ENCODE data around the gene SHMT2. TPM values are rescaled to one million over a fixed set of nuclear protein-coding genes. Genes with fewer than 3 reads are reported as not detected.

The SHMT2 gene
- total RNA-seq, 2 donors from 2014 or later = 31.1 to 39.6 TPM

DNA sequence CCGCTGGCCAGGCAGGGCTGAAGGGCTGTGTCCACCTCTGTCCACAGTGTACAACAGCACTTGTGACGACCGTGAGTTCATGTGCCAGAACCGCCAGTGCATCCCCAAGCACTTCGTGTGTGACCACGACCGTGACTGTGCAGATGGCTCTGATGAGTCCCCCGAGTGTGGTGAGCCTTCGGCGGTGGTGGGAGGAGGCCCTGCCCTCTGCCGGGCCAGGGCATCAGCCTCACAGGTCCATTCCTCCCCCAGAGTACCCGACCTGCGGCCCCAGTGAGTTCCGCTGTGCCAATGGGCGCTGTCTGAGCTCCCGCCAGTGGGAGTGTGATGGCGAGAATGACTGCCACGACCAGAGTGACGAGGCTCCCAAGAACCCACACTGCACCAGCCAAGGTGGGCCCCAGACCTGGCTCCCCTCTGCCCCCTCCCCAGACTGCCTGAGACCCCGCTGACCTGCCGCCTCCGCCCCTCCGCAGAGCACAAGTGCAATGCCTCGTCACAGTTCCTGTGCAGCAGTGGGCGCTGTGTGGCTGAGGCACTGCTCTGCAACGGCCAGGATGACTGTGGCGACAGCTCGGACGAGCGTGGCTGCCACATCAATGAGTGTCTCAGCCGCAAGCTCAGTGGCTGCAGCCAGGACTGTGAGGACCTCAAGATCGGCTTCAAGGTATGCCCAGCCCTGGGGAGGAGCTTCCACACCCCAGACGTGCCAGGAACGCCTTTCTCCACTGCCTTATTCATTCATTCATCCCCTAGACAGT, 33.7 kb upstream of the SHMT2 start:
- intact Hi-C loops (cut with DNase I) = no loop called here
- DNase-seq = no peak
- no peak for ATAC-seq

DNA sequence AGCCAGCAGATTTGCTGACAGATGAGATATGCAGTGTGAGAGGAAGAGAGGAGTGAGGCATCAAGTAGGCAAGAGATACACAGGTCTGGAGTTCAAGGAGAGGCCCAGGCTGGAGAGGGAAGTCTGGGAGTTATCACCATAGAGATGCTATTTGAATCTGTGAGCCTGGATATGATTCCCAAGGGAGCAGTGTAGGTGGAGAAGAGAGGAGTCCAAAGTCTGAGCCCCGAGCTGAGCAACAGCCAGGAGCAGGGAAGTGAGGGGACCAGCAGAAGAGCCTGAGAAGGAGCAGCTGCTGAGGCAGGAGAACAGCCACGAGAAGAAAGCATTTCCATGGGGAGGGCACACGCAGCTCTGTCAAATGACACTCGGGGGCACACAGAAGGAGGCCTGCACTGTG, 33.1 kb upstream of the SHMT2 start:
- no peak for ATAC-seq
- intact Hi-C loops (cut with DNase I) = no loop called here
- no peak for DNase-seq

DNA sequence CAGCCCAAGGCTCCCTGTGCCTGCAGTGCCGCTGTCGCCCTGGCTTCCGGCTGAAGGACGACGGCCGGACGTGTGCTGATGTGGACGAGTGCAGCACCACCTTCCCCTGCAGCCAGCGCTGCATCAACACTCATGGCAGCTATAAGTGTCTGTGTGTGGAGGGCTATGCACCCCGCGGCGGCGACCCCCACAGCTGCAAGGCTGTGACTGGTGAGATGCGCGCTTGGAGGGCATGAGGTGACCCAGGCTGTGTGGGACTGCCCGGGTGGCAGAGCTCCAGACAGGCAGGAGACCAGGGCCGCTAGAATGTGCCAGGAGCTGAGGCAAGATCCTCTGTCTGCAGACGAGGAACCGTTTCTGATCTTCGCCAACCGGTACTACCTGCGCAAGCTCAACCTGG, 32.6 kb upstream of the SHMT2 start:
- ATAC-seq (no peak), DNase-seq (no peak)
- intact Hi-C loops (cut with DNase I) = no loop called here

DNA sequence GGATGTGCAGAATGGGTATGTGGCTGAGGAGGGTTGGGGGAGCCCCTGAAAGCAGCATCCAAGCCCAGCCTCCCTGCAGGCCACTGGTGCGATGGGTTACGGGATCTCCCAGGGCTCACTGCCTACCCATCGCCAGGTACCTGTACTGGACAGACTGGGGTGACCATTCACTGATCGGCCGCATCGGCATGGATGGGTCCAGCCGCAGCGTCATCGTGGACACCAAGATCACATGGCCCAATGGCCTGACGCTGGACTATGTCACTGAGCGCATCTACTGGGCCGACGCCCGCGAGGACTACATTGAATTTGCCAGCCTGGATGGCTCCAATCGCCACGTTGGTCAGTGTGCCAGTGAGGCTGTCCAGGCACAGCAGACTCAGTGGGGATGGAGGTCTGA, 31.2 kb upstream of the SHMT2 start:
- ATAC-seq (no peak), DNase-seq (no peak)
- intact Hi-C loops (cut with DNase I) = no loop called here

DNA sequence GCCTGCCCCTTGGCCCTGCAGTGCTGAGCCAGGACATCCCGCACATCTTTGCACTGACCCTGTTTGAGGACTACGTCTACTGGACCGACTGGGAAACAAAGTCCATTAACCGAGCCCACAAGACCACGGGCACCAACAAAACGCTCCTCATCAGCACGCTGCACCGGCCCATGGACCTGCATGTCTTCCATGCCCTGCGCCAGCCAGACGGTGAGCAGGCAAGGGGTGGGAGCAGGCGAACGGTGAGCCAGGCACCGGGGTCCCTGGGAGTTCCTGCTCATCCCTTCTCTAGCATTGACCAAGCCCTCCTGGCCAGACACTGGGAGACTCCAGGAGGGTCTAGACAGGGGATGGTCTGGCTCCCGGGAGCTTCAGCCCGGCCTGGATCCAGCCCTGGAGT, 30.3 kb upstream of the SHMT2 start:
- intact Hi-C loops (cut with DNase I) = no loop called here
- ATAC-seq (no peak), DNase-seq (no peak)

DNA sequence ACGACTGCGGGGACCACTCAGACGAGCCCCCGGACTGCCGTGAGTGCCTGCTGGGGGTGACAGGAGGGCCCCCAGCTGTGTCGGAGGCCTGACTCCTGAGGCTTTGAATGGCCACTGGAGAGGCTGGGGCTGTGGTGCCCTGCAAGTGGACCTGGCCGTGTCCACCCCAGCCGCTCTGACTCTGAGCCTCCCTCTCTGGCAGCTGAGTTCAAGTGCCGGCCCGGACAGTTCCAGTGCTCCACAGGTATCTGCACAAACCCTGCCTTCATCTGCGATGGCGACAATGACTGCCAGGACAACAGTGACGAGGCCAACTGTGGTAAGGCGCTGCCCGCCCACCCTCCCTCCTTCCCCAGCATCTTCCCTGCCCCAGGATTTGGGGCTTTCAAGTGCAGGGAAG, 29.0 kb upstream of the SHMT2 start:
- no peak for DNase-seq
- no peak for ATAC-seq
- intact Hi-C loops (cut with DNase I) = no loop called here

DNA sequence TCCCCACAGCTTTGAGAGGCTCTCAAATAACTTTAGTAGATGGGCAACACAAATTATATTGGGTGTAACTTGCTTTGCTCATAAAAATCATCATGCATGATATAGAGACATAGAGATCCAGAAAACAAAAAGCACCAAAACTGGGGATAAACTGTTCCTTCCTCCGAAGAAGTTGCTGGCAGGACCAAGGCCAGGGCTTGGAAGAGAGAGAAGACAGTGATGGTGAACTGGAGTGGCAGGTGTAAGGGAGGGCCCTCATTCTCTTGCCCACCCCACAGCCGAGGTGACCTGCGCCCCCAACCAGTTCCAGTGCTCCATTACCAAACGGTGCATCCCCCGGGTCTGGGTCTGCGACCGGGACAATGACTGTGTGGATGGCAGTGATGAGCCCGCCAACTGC, 28.3 kb upstream of the SHMT2 start:
- intact Hi-C loops (cut with DNase I) = no loop called here
- ATAC-seq (no peak), DNase-seq (no peak)

DNA sequence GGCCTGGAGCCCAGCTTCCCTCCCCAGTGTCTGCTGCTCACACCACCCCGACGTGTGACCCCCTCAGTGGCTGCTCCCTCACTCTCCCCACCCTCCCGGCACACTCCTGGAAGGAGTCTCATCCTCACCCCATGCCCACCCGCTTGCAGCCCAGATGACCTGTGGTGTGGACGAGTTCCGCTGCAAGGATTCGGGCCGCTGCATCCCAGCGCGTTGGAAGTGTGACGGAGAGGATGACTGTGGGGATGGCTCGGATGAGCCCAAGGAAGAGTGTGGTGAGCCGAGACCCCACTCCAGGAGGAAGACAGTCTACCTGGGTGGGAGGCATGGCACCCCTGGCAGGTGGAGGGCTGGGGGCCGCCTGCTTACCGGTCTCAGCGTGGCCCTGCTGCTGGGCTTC, 27.9 kb upstream of the SHMT2 start:
- intact Hi-C loops (cut with DNase I) = no loop called here
- ATAC-seq (no peak), DNase-seq (no peak)

DNA sequence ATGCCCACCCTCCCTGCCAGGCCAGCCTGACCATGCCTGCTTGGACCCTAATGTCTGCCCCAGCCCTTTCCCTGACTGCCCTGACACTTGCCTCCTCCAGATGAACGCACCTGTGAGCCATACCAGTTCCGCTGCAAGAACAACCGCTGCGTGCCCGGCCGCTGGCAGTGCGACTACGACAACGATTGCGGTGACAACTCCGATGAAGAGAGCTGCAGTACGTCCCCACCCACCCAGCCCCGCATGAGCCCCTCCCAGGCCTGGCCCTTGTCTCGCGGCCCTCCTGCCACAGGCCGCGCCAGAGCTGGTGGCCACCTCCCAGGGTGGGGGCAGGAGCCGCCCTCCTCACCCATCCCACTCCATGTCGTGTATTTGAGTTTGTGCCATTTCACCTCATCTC, 27.2 kb upstream of the SHMT2 start:
- no peak for DNase-seq

DNA sequence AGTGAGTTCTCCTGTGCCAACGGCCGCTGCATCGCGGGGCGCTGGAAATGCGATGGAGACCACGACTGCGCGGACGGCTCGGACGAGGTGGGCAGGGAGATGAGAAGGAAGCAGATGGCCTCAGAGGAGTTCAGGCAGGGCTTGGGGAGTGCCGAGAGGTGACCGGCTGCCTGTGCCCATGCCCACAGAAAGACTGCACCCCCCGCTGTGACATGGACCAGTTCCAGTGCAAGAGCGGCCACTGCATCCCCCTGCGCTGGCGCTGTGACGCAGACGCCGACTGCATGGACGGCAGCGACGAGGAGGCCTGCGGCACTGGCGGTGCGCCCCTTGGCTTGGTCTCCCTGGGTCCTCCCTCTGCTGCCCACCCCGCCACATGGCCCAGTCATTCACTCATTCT, 26.3 kb upstream of the SHMT2 start:
- ATAC-seq = no peak
- no peak for DNase-seq
- intact Hi-C loops (cut with DNase I) = no loop called here

More for the DNA sequence above, 27.2 kb upstream of the SHMT2 start:
- no peak for ATAC-seq
- intact Hi-C loops (cut with DNase I) = no loop called here

DNA sequence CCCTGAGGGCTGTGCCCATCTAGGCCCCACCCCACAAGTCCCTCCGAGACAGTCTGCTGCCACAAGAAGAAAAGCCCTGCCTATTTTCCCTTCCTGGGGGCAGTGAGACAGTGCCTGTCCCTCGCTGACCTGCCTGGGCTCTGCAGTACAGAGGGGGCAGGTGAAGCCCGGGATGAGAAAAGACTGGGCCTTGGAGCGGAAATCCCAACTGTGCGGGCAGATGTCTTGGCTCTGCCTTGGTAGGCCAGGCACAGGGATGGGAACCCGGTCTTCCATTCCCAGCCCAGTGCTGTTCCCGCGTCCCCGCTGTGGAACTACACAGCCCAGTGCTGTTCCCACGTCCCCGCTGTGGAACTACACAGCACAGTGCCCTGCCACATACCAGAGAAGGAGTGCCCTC, 25.7 kb upstream of the SHMT2 start:
- no peak for DNase-seq
- intact Hi-C loops (cut with DNase I) = no loop called here

DNA sequence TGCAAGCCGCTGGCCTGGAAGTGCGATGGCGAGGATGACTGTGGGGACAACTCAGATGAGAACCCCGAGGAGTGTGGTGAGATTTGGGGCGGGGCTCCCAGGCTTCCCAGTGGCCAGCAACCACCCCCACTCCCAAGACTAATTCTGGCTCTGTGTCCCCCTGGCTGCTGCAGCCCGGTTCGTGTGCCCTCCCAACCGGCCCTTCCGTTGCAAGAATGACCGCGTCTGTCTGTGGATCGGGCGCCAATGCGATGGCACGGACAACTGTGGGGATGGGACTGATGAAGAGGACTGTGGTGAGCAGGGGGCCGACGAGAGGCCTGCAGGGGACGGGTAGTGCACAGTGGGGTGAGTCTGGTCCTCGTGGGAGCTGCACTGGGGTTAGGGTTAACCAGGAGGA, 25.1 kb upstream of the SHMT2 start:
- intact Hi-C loops (cut with DNase I) = no loop called here
- no peak for DNase-seq
- no peak for ATAC-seq

More for the DNA sequence above, 25.7 kb upstream of the SHMT2 start:
- ATAC-seq = no peak

DNA sequence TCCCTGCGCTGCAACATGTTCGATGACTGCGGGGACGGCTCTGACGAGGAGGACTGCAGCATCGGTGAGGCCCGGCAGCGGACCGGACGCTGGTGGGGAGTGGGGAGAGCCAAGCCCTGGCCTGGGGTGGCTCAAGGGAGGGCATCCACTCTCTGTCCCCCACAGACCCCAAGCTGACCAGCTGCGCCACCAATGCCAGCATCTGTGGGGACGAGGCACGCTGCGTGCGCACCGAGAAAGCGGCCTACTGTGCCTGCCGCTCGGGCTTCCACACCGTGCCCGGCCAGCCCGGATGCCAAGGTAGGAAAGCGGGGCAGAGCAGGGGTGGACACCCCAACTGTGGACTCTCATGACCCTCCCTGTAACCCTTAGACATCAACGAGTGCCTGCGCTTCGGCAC, 24.3 kb upstream of the SHMT2 start:
- intact Hi-C loops (cut with DNase I) = no loop called here
- DNase-seq = no peak
- ATAC-seq = no peak

DNA sequence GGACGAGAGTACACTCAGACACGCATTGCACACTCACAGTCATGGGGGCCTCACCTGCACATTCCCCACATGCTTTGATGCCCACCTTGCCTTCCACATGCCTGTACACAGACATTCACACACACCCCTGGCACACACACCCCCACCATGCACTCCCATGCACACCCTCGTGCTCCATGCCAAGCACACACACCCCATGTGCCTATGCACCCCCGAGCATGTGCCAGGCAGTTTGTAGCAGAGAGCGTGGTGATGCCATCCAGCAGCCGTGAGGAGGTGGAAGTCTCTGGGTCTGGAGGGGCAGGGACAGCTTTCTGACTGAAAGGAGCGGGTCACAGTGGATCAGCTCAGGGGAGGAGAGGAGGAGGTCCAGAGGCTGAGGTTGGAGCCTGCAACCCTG, 23.6 kb upstream of the SHMT2 start:
- intact Hi-C loops (cut with DNase I) = no loop called here
- DNase-seq (no peak), ATAC-seq (no peak)

DNA sequence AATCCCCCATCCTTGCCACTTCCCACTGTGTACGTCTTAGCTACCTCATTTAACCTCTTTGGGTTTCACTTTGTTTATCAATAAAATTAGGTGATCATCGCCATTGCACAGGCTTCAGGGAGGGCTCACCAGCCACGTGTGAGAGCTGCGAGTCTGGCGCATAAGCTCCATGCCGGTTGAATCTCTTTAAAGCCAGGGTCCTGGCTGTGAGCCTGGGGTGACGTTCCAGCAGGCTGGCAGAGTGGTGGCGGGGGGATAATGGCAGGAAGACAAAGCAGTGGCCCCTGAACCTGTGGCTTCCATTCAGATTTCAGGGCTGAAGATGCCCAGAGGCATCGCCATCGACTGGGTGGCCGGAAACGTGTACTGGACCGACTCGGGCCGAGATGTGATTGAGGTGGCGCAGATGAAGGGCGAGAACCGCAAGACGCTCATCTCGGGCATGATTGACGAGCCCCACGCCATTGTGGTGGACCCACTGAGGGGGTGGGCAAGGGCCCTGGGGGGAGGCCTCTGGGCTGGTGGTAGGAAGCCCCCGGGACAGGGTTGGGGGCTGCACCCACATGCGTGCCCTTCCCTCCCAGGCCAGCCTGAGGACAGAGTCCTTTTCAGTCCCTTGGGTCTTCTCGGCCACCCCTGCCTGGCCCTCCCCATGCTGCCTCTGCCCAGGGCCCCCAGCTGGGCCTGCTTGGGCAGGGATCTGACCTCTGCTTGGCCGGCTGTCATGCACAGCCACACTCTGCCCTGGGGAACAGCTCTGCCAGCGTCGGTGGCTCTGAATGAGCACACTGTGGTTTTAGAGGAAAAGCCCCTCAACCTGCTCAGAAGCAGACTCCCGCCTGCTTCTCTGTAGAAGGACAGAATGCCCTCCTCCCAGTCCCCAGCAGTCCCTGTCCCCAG, 21.5 kb upstream of the SHMT2 start:
- peak in 1 of 2 donors; percentile 4 for ATAC-seq

DNA sequence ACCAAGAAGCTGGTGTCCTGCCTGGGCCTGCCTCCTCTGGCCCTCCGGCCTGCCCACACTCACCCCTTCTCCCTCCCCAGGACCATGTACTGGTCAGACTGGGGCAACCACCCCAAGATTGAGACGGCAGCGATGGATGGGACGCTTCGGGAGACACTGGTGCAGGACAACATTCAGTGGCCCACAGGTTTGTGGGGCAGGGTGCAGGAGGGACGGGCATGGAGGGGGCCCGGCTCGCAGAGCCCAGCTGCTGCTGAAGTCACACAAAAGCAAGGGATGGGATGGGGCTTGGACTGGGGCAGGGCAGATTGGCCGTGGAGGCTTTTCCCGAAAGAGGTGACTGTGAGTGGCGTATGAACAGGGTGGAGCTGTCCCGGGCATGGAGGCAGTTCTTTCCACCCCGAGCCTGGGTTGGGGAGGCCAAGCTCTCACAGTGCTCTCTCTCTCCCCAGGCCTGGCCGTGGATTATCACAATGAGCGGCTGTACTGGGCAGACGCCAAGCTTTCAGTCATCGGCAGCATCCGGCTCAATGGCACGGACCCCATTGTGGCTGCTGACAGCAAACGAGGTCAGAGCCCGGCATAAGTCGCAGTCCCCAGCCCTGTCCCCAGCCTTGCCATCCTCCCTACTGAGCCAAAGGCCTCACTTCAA, 20.8 kb upstream of the SHMT2 start:
- DNase-seq (peak; percentile 85), ATAC-seq (peak; percentile 54 to 56)
- intact Hi-C loops (cut with DNase I) = no loop called here

More for the DNA sequence above, 21.5 kb upstream of the SHMT2 start:
- no peak for DNase-seq
- intact Hi-C loops (cut with DNase I) = no loop called here

DNA sequence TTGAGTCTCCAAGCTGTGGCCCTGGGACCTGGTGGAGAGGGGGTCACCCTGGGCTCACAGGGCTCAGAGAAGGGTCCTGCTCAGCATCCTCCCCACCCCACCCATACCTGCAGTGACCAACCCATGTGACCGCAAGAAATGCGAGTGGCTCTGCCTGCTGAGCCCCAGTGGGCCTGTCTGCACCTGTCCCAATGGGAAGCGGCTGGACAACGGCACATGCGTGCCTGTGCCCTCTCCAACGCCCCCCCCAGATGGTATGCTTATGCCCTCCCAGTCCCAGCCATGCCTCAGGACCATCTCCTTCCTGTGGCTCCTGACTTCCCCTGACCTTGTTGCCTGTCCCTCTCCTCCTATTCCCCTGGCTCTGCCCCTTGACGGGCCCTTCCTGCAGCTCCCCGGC, 19.6 kb upstream of the SHMT2 start:
- ATAC-seq (no peak), DNase-seq (no peak)
- intact Hi-C loops (cut with DNase I) = loop anchor here in 1 of 2 donors (5.0 kb wide), 1 partner anchor 247 kb away; the partner anchor contains the start of genes GLI1 and INHBE

DNA sequence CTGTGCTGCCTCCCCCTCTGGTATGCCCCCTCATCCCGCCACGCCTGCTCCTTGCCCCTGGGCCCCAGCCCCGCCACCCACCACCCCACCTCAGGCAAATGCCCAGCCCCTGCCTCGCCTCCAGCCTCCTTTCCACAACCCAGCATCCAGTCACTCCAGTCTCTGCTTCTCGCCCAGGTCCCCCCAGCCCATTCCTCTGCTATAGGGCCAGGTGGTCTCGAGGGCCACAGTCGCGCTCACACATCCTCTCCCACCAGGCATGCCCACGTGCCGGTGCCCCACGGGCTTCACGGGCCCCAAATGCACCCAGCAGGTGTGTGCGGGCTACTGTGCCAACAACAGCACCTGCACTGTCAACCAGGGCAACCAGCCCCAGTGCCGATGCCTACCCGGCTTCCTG, 19.1 kb upstream of the SHMT2 start:
- intact Hi-C loops (cut with DNase I) = loop anchor here in 1 of 2 donors (5.0 kb wide), 1 partner anchor 247 kb away; the partner anchor contains the start of genes GLI1 and INHBE
- no peak for ATAC-seq
- DNase-seq = no peak

DNA sequence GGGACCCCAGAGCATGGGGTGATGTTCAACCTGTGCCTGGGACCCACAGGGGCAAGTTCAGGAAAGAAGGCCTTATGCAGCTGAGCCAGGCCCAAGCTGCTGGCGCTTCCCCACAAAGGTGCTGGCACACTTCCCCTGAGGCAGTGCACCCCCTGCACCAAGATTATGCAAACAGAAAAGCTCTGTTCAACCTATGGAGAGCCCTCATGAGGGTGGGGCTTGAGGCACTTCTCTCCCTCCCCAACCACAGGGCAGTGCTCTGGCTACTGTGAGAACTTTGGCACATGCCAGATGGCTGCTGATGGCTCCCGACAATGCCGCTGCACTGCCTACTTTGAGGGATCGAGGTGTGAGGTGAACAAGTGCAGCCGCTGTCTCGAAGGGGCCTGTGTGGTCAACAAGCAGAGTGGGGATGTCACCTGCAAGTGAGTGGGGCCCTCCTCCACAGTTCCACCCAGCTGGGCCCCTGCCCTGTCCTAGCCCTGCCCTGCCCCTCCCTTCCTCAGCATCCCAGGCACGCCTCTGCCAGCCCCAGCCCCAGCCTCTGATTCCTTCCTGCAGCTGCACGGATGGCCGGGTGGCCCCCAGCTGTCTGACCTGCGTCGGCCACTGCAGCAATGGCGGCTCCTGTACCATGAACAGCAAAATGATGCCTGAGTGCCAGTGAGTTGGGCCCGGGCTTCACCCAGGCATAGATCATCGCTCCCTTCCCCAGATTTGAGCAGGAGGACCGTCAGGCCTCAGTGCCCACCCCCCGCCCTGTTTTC, 18.4 kb upstream of the SHMT2 start:
- ATAC-seq = no peak
- DNase-seq = no peak
- intact Hi-C loops (cut with DNase I) = loop anchor here in 1 of 2 donors (5.0 kb wide), 1 partner anchor 246 kb away; the partner anchor contains the start of genes GLI1 and INHBE

All from left cardiac atrium (tissue), 4 donors.